Stimulated activated naive CD4-positive, alpha-beta T cell (primary cell): Measurements from ENCODE around the gene EFCAB10.

Source experiments
- DNase-seq, 6 experiments: peaks; one replicate each; lab custom pipeline; 2025; lab: John Stamatoyannopoulos, UW

Gene EFCAB10, protein sequence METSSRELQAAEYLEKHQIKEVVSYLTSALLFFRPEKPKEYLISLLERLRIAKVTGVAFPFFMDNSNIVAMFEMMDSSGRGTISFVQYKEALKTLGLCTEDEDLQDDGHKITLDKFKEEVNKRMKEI

DNA sequence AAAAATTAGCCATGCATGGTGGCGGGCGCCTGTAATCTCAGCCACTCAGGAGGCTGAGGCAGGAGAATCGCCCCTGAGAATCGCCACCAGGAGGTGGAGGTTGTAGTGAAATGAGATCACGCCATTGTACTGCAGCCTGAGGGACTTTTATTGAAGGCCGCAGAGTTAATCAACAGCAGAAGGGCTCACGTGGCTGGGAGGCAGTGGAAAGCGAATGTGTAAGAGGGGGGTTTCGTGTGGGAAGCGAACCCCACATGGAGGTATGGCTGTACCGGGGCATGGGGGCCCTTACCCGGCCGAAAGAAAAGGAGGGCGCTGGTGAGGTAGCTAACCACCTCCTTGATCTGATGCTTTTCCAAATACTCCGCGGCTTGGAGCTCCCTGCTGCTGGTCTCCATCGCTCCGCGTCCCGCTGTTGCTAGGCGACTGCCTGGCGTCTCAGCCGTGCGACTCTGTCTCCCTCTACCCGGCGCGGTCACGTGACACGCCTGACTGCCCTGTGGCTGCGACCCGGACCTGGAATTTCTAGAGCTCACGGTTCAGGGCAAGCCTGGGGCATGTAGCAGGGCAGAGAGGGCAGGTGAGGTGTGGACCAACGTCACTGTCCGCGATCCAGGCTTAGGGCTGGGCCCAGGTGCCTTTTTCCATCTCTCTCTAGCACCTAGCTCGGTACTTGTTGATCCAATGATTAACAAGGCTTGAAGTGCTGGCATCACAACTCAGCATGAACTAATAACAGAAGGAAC, at the start of gene EFCAB10:
Gene EFCAB10, minus strand, starts transcription at position 428 of the 746 bp plus-strand sequence. Its CDS starts 30 bp downstream, at position 398.
- peak in 2 of 6 experiments; percentile 9 to 21 for DNase-seq

DNA sequence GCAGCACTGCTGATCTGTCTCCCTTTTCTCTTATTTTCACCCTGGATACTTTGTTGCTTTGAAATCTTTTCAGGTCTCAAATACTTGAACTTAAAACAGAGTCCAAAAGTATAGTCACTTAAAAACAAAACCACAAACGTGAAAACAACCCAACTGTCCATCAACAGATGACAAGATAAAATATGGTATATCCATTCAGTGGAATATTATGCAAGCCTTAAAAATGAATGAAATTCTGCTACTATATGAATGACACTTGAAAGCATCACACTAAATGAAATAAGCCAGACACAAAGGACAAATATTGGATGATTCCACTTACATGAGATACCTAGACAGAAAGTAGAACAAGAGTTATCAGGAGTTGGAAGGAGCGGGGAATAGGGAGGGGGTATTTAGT, 44.7 kb upstream of the EFCAB10 start:
- DNase-seq = no peak

DNA sequence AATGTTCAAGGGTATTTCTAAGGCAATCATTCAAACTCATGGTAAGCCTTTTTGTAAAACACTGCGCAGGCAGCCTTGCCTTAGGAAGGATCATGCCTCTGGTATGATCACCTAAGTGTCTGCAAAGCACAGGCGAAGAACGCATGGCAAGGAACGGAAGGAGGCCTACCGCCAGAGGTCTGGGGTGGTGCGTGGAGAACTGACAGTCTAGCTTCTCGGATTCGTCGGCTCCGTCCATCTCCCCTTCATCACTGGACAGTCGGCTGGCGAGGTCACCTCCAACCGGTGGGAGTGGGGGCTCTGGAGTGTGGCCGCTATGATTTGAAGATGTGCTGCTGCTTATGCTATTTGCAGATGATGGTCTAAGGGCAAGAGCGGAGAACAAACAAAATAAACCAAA, 42.6 kb upstream of the EFCAB10 start:
- DNase-seq = no peak

DNA sequence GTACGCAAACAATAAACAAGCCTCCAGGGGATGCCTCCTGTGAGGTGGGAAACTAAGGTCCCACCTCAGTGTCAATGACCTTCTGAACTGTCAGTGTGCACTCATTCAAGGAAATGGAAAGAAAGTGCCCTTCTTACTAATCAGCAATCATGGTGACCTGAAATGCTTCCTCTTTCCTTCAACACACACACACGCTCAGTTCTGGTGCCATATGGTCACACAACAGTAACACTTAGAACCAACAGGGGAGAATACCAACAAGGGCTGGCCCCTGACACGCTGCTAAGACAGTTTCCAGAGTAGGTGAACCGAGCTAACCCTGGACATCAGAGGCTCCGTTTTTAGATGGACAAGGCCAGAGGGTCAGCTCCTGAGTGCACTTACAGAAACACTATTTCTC, 42.1 kb upstream of the EFCAB10 start:
- no peak for DNase-seq

DNA sequence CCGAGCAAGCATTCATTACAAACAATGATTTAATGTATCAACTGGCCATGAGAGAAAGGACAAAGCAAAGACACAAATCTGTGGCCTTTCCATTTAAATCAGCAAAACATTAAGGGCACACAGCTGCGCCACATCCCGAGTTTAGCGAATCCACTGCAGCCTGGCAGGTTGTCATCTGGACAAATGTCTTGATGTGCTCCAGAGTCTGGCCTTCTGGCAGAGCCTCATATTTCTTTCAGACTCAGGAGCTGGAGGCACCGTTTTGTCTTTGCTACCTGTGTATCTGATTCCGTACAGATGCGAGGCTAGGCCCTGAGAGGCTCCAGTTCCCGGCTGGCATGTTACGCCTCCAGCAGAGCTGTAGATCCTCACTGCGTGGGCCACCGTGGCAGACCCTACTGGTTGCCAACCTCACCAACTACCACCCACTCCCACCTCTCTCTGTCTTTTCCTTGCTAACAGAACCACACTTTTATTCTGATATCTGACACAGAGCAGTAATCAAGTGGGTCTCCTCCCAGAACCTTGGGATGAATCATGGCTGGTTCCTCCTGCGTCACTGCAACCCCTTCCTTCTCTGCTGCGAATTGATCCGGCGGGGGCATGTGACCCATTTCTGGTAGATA, 40.9 kb upstream of the EFCAB10 start:
- no peak for DNase-seq

DNA sequence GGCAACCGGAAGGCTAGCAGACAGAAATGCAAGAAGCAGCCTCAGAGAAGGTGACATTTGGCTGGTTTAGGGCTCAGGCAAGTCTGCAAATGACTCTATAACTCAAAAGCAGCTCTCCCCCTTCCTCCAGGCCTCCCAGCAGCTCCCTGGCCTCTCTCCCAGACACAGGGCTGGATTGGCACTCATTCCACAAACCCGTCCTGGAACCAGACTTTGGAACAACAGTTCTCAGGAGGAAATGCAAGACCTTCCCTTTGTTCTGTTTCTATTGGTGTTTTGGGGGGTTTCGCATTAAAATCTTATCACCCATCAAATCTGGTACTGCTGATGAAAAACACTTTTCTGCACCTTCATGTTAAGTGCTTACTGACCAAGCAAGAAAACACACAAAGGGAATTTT, 40.3 kb upstream of the EFCAB10 start:
- DNase-seq = no peak

DNA sequence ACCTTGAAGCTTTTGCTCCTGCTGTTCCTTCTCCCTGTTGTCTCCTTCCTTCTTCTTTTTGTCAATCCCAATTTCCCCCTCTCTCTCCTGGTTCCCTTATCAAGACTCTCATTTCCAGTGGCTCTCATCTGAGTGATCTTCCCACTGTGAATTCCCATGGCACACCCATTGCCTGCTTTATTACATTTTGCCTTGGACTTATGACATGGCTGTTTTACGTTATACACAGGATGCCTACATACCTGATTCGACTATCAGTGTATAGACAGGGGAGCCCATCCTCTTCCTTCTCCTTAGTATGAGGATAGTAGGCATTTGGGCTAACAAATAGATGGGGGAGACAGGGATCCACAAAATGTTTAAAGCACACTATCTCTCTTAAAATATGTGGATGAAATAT, 39.9 kb upstream of the EFCAB10 start:
- DNase-seq = no peak

DNA sequence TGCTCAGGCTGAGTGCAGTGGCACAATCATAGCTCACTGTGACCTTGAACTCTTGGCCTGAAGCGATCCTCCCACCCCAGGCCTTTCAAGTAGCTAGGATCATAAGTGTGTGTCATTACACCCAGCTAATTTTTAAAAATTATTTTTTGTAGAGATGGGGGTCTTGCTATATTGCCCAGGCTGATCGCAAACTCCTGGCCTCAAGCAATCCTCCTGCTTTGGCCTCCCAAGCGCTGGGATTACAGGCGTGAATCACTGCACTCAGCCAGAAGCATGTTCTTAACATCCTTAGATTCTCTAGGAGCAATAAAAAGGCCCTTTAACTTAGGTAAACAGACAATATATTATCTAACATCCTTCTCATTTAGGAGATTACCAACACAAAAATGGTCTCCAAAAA, 38.3 kb upstream of the EFCAB10 start:
- no peak for DNase-seq

DNA sequence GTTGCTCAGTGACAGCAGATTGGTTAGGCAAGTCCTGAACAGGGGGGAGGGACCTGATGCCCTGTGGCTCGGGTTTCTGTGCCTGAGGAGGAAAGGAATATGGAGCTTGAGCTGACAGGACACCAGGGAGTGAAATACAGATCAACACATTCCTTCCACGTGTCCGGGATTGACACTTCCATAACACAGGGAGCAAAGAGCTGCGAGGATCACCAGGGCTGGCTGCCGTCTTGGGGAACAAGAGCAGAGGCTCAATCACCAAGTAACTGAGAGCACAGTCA, 36.7 kb upstream of the EFCAB10 start:
- DNase-seq = no peak

DNA sequence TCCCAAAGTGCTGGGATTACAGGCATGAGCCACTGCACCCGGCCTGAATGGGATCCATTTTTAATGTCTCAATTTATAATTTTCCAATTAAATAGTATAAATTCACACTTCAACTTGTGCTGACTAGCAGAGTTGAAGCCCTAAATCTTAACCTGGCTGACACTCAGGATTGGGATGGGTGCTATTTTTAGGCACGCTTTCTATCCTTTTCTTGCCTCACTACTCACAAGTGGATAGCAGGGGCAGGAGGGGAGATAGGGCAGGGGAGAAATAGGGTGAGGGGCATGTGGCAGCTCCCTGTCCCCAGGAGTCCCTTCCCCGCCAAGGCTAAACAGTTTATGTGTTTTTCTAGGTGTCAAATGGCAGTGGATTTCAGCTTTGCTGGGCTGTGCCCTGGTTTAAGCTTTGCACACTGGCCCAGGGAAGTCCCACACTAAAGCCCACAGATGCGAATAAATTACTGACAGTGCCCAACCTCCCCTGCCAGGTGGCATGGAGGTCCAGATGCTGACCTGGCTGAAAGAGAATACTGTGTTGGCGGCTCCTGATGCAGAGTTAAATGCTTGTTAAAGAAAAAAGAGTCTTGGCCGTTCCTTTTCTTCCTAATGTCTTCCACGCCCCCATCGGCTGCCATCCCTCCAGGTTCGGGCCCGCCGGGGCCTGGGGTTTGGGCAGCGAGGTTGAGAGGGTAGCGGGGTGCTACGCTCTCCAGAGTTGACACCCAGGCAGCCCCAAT, 36.2 kb upstream of the EFCAB10 start:
- no peak for DNase-seq

DNA sequence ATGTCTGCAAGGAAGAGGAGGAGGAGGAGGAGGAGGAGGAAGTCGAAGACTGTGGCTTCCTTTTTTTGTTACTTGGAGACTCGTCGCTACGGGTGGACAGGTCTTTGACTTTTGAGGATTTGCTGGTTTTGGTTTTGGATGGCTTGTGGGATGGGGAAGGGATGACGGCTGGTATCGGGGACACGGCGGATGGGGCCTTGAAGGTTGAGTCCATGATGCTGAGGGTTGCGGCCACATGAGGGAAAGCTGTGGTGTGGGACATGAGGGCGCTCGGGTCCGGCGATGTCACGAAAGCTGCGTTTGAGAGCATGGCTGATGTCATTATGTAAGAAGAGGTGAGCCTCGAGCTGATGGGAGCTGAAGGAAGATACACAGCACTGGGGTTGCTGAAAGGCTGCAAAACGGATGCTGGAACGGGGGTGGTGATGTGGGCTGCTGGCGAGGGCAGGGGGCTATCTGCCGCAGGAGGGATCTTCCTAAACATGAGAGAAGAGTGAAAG, 33.1 kb upstream of the EFCAB10 start:
- no peak for DNase-seq

DNA sequence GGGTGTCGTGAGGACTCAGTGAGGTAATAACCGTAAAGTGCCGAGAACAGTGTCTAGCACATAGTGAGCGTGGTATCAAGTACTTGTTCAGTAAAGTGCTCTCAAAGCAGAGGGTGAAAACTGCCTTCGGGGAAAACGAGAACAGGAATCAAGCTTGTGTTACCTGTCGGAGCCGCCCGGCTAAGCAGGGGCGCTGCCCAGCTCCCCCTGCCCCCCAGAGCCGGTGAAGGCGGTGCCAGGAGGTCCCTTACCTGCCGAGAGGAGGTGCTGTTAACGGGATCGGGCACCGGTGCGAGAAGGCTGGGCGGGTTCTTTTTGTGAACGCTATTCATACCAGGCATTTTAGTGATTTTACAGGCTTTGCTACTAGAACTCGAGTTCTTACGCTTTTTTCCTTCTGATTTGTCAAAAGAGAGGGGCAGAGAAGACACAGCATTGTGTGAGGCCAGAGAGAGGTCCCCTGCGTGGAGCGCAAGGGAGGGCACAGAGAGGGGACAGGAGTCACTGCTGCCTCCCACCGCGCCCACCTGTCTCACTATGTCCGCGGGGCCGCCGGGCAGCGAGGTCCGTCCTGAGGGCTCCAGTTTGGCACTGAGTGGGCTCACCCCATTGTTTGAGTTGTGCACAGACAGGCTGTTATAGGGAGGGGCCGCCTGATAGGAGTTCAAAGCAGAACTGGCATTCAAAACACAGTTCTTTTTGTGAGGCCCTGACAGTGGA, 32.5 kb upstream of the EFCAB10 start:
- DNase-seq = no peak

DNA sequence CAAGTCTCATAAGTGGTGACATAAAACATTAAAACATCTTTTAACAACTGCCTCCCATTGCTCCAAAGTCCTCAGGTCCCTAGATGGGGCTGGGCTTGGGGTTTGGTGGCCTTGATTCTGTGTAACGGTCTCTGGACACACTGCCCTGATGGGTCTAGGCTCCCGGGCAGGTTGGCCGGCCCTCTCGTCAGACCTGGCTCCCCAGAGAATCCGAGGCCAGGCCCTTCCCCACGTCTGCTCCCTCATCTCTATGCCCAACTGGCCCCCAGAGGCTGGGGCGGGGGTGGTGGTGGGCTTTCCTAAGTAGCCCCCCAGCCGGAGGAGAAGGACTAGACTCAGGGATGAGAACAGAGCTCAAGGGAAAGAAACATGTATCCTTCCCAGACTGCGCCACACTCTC, 31.5 kb upstream of the EFCAB10 start:
- DNase-seq = no peak

DNA sequence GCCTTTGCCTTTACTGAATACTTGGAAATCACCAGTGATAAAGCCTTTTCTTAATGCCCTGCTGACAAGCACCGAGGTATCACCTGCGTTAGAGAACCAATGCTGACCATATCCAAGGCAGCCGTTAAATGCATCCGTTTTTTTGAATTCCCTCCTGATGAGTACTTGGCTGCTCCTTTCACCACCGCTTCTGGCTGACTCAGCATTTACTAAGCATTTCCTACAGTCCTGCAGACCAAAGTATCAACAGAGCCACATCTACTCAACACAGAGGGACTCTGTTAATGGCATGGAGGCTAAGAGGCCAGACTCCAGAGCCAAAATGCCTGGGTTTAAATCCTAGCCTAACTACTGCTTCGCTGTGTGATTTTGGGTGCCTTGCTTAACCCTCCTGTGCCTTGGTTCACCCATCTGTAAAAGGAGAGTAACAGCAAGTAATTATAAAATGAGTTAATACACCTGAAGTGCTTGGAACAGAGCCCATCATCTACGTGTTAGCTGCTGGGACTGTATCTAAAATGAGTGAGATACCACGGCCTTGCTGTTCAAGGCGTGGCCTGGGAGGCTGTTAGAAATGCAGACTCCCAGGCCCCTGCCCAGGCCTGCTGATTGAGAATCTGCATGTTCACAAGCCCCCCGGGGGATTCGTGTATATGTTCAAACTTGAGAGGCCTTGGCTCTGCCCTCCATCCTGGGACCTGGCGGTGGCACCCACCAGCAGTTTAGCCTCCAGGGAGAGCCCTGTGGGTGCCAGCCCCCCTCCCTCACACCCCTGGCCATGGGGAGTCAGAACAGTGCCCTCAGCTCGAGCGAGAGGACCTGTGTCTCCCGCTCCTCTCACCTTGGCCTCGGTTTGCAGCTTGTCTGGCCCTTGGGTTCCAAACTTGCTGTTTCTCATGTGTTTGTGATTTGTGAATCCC, 30.8 kb upstream of the EFCAB10 start:
- DNase-seq = no peak

DNA sequence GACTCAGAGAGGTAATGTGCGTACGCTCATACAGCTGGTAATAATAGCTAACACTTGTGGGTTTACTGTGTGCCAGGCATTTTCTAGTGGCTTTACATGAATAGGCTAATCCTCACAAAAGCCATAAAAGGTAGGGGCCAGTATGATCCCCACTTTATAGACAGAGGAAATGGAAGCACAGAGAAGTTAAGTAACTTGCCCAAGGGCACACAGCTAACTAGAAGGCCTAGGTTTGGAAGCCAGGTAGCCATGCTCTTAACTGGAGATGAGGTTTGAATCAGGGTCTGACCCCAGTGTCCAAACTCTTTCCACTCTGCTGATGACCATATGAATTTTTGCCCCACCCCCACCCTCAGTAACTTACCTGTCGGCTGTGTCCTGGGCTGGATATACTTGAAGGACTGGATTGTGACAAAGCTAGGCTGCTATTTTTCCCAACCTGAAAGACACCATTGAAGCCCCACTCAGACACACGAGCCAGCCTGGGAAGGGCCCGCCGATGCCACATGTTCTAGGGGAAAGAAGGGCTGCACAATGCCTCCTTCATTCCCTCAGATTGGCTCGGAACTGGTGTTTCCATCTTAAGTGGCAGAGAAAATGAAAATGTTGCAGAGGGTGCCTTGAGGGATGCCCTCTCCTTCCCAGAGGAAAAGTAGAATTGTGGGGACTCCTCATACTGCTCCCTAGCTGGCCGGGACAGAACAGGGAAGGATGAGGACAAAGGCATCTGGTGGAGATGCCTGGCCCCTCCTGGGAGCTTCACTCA, 29.1 kb upstream of the EFCAB10 start:
- no peak for DNase-seq

DNA sequence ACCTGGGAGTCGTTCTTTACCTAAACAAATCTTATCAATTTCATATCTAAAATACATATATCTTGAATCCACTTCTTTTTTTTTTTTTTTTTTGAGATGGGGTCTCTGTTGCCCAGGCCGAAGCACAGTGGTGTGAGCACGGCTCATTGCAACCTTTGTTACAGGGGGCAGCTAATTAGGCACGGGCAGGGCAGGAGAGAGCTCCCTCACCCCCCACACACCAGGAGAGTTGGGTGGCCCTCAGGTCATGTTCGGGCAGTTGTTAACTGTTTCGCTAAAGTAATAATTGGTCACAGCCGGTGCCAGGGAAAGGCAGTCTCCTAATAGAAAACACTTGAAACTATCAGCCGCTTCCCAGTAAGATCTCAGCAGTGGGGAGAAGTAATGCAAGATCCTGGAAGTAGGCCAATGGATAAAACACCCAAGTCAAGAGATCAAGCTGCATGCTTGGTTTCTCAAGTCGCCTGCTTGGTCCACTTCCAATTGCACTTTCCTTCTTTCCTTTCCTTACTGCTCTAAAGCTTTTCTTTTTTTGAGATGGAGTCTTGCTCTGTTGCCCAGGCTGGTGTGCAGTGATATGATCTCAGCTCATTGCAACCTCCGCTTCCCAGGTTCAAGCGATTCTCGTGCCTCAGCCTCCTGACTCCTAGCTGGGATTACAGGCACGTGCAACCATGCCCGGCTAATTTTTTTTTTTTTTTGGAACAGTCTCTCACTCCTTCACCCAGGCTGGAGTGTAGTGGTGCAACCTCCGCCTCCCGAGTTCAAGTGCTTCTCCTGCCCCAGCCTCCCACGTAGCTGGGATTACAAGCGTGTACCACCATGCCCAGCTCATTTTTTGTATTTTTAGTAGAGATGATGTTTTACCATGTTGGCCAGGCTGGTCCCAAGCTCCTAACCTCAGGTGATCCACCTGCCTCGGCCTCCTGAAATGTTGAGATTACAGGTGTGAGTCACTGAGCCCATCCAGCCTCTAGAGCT, 21.3 kb upstream of the EFCAB10 start:
- no peak for DNase-seq

DNA sequence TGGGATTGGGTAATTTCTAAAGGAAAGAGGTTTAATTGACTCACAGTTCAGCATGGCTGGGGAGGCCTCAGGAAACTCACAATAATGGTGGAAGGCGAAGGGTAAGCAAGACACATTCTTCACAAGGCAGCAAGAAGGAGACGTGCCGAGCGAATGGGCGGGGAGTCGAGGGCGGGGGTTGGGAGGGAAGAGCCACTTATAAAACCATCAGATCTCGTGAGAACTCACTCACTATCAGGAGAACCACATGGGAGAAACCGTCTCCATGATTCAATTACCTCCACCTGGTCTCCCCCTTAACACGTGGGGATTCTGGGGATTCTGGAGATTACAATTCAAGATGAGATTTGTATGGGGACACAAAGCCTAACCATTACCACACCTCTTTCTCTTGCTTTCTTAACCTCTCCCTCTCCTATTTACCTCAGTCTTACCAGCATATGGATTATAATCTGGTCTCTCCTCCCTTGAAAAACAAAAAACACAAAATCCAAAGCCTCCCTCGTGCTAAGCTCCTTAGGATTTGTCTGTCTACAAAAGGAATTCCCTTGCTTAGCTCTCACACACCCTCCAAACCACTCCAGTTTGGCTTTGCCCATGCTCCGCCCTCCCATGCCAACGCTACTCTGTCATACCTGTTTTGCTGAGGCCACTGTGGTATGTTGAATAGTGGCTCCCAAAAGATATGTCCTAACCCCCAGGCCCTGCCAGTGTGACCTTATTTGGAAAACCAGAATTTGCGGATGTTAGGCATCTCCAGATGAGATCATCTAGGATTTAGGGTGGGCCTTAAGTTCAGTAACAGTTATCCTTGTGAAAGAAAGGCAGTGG, 19.6 kb upstream of the EFCAB10 start:
- no peak for DNase-seq

DNA sequence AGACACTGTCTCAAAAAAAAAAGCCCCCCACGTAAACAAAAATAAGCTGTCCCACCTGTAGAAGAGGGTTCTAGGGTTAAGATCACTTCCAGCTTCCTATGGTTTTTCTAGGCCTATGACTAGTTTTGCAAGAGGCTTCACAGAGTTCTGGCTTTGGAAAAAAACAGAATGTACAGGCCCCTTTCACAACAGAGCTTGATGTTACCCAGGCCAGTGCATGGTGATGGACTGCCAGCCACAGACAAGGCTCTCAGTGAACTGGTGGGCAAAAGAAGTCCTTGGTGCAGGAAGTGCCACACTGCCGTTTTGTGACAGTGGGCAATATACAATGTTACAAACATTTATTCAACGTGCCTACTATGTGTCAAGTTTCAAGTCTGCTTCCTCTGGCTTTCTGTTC, 18.3 kb upstream of the EFCAB10 start:
- DNase-seq = no peak
